RPMI7951 (cell line): Measurements from ENCODE around the gene FERMT1. TPM values are rescaled to one million over a fixed set of nuclear protein-coding genes. Genes with fewer than 3 reads are reported as not detected.
"Not testable (repeated sequence)": the region's sequence is repeated elsewhere in the genome, so short reads cannot be mapped to it uniquely, and the experiment has no call there.

Source experiments
- DNase-seq: peaks from one replicate; pipeline ENCODE4 v3.0.0-alpha.2; 2012; ENCODE audit warnings: low read depth
- total RNA-seq: library from RNA; depleted of rRNA; stranded (reverse); fragments of >200 nt; shearing (Covaris generic); gene quantifications from 2 replicates; pipeline ENCODE4 v1.2.3, GENCODE V29; 2014

The FERMT1 gene
- total RNA-seq, 1 experiment from 2014 or later: 6.4 TPM

- DNase-seq: peak; percentile 19
These were observed 7.5 kb downstream of the FERMT1 start for GRCh38 chr20:6115221-6115895.

- DNase-seq: no peak
These were observed 8.1 kb downstream of the FERMT1 start for GRCh38 chr20:6114696-6115095.

- no peak for DNase-seq
These were observed 8.9 kb downstream of the FERMT1 start for GRCh38 chr20:6113951-6114350.

- DNase-seq: not testable (repeated sequence)
These were observed 9.9 kb downstream of the FERMT1 start for GRCh38 chr20:6112965-6113364.

GRCh38 chr20:6108330-6108729 is 14.5 kb downstream of the FERMT1 start:
- DNase-seq: no peak

GRCh38 chr20:6104493-6105188 is 18.2 kb downstream of the FERMT1 start:
- DNase-seq: peak; percentile 33

GRCh38 chr20:6103301-6103700 is 19.5 kb downstream of the FERMT1 start:
- no peak for DNase-seq

GRCh38 chr20:6101346-6101745 is 21.5 kb downstream of the FERMT1 start:
- DNase-seq: no peak

- DNase-seq: no peak
These were observed 22.6 kb downstream of the FERMT1 start for GRCh38 chr20:6100246-6100645.

GRCh38 chr20:6099819-6100218 is 23.0 kb downstream of the FERMT1 start:
- DNase-seq: no peak

- DNase-seq: no peak
These were observed 27.4 kb downstream of the FERMT1 start for GRCh38 chr20:6095409-6095808.

GRCh38 chr20:6094565-6094964 is 28.3 kb downstream of the FERMT1 start:
- no peak for DNase-seq

- no peak for DNase-seq
These were observed 28.8 kb downstream of the FERMT1 start for GRCh38 chr20:6094063-6094462.

- no peak for DNase-seq
These were observed 31.2 kb downstream of the FERMT1 start for GRCh38 chr20:6091661-6092060.

- no peak for DNase-seq
These were observed 36.0 kb downstream of the FERMT1 start for GRCh38 chr20:6086868-6087267.

GRCh38 chr20:6083926-6084325 is 38.9 kb downstream of the FERMT1 start:
- no peak for DNase-seq

- peak; percentile 71 for DNase-seq
These were observed 41.6 kb downstream of the FERMT1 start for GRCh38 chr20:6081236-6081635.

- DNase-seq: no peak
These were observed 43.8 kb downstream of the FERMT1 start for GRCh38 chr20:6079016-6079415.

GRCh38 chr20:6075428-6076219 is 47.2 kb downstream of the FERMT1 start:
- no peak for DNase-seq

- DNase-seq: no peak
These were observed 48.0 kb downstream of the FERMT1 start for GRCh38 chr20:6074784-6075183.

- DNase-seq: peak; percentile 31
These were observed 48.7 kb downstream of the FERMT1 start for GRCh38 chr20:6074145-6074561.

- no peak for DNase-seq
These were observed 51.8 kb downstream of the FERMT1 start for GRCh38 chr20:6070829-6071695.
